HT-29 (cell line): ENCODE measurements around the gene CD1C. TPM values are rescaled to one million over a fixed set of nuclear protein-coding genes. Genes with fewer than 3 reads are reported as not detected.
A peak's percentile ranks its signal among the peaks of the same experiment; 100 is the strongest.
"Not testable (repeated sequence)": the region's sequence is repeated elsewhere in the genome, so short reads cannot be mapped to it uniquely, and the experiment has no call there.

Experiments used
- DNase-seq: peaks from one replicate; pipeline ENCODE4 v3.0.0-alpha.2; 2015; ENCODE audit warnings: low spot score
- total RNA-seq: library from RNA; depleted of rRNA; stranded (reverse); fragments of >200 nt; shearing (Covaris generic); gene quantifications from 2 replicates; pipeline ENCODE4 v1.2.3, GENCODE V29; 2014; rRNA removed

CD1C gene
- total RNA-seq, 1 experiment from 2014 or later: not detected

DNA sequence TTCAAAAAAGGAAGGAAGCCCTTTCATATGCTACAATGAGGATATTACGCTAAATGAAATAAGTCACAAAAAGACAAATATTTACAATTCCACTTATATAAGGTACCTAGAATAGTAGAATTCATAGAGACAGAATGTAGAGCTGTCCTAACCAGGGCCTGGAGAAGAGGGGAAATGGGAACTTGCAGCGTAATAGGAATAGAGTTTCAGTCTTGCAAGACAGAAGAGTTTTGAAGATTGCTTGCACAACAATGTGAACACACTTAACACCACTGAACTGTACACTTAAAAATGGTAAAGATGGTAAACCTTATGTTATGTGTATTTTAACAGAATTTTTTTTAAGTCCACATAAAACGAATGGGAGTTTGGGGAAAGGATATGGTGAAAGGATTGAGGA lies 38.7 kb downstream of the CD1C start:
- DNase-seq: no peak

- DNase-seq: no peak
Observed at GRCh38 chr1:158329300-158329699, 39.6 kb downstream of the CD1C start.

DNA sequence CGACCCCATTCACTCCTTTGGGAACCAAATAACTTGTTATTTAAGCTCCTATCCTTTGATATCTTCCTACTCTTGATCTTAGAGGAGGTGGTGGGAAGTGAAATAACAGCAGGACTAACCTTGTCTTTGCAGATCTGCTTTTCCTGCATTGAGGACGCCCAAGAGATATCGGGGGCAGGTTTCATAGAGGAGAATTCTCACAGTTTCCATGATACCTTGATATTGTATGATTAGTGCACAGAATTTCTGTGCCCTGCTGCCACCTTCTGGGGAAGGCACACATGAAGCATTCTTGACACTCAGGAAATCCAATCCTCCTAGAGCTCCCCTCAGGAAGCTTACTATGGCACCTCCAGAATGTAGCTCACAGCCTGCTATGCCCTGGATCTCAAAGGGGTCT lies 40.0 kb downstream of the CD1C start:
- peak; percentile 17 for DNase-seq

GRCh38 chr1:158330391-158331105 lies 40.8 kb downstream of the CD1C start:
- DNase-seq: no peak

DNA sequence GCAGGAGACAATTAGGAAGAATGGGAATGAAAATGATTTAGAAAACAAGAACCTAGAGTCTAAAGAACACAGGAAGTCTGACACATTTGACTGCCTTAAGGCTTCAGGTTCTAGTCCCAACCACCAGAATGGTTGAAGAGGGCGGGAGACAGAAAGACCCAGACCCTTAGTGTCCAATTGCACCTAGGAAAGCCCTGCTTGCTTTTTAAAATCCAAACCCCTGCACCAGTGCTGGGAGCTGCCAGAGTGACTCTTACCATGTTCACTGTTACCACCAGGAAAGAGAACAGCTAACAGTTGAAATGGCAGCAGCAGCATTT lies 41.3 kb downstream of the CD1C start:
- DNase-seq: no peak

- no peak for DNase-seq
Observed at GRCh38 chr1:158331481-158332150, 41.9 kb downstream of the CD1C start, which contains the start of gene CD1B. Gene CD1B (minus strand): TSS chr1:158331531. CDS start chr1:158331423, 108 bp downstream.

GRCh38 chr1:158333405-158334155 lies 43.9 kb downstream of the CD1C start:
- DNase-seq: no peak

GRCh38 chr1:158334526-158335212 lies 44.9 kb downstream of the CD1C start:
- DNase-seq: no peak

DNA sequence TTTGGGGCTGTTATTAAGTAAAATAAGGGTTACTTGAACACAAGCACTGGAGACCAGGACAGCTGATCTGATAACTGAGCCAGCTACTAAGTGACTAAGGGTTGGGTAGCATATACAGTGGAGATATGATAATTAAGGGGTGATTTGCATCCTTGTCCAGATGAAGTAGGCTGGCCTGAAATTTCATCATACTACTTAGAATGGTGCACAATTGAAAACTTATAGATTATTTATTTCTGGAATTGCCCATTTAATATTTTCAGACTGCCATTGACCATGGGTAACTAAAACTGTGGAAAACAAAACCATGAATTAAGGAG lies 45.5 kb downstream of the CD1C start:
- DNase-seq: no peak

DNA sequence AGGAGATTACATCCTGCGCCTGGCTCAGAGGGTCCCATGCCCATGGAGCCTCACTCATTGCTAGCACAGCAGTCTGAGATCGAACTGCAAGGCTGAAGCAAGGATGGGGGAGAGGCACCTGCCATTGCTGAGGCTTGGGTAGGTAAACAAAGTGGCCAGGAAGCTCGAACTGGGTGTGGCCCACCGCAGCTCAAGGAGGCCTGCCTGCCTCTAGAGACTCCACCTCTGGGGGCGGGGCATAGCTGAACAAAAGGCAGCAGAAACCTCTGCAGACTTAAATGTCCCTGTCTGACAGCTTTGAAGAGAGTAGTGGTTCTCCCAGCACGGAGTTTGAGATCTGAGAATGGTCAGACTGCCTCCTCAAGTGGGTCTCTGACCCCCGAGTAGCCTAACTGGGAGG lies 46.7 kb downstream of the CD1C start:
- not testable (repeated sequence) for DNase-seq

Other genes starting within 250 kb of the CD1C start
- gene CD1D, start 109.0 kb upstream of the CD1C start, total RNA-seq: not detected in 2 replicates
- gene CD1A, start 35.5 kb upstream of the CD1C start, total RNA-seq: not detected in 2 replicates
- gene CD1B, start 41.6 kb downstream of the CD1C start, total RNA-seq: not detected in 2 replicates
- gene CD1E, start 64.0 kb downstream of the CD1C start, total RNA-seq: not detected in 2 replicates
- gene OR10T2, start 109.5 kb downstream of the CD1C start, total RNA-seq: not detected in 2 replicates
- gene OR10K2, start 136.3 kb downstream of the CD1C start, total RNA-seq: not detected in 2 replicates
- not detected in 2 replicates for gene OR10K1, start 171.9 kb downstream of the CD1C start, total RNA-seq
- gene OR10R2, start 182.3 kb downstream of the CD1C start, total RNA-seq: not detected in 2 replicates